Central memory CD8-positive, alpha-beta T cell (primary cell): Measurements from ENCODE around the gene GNB1.
"Not testable (repeated sequence)": the region's sequence is repeated elsewhere in the genome, so short reads cannot be mapped to it uniquely, and the experiment has no call there.

Experiments used
- ATAC-seq: fragments of 150-1000 bp; cut with Tn5 transposase; replicated peaks from 2 replicates; pipeline ENCODE4 v1.10.0; 2022; ENCODE audit warnings: mild to moderate bottlenecking, moderate FRiP score, moderate number of reproducible peaks; ENCODE audit not compliant: poor library complexity, severe bottlenecking; ENCODE audit errors: extremely low read depth
- DNase-seq, 2 donors: peaks; one replicate each; pipeline ENCODE4 v3.0.0; 2021; ENCODE audit warnings: low spot score in 2 of 2
- H3K27ac Mint-ChIP-seq: one replicate; pipeline ENCODE4 v1.8.0; 2022; ENCODE audit warnings: low read depth, mild to moderate bottlenecking, moderate library complexity, mixed read lengths
- H3K27me3 Mint-ChIP-seq: one replicate; pipeline ENCODE4 v1.8.0; 2022; ENCODE audit warnings: mixed read lengths
- H3K36me3 Mint-ChIP-seq: one replicate; pipeline ENCODE4 v1.8.0; 2022; ENCODE audit warnings: mild to moderate bottlenecking, moderate library complexity, mixed read lengths; ENCODE audit not compliant: insufficient read depth
- H3K4me1 Mint-ChIP-seq: one replicate; pipeline ENCODE4 v1.8.0; 2022; ENCODE audit warnings: mixed read lengths
- H3K4me3 Mint-ChIP-seq: one replicate; pipeline ENCODE4 v1.8.0; 2022; ENCODE audit warnings: mild to moderate bottlenecking, moderate library complexity, mixed read lengths
- H3K9me3 Mint-ChIP-seq: one replicate; pipeline ENCODE4 v1.8.0; 2022; ENCODE audit warnings: mixed read lengths

The GNB1 gene

GRCh38 chr1:1755852-1756251, 135.0 kb downstream of the GNB1 start:
- no peaks in the 10 kb centered on the region for H3K27me3 Mint-ChIP-seq
- ATAC-seq: no peak
- peaks cover 15% of the 10 kb centered on the region for H3K36me3 Mint-ChIP-seq
- H3K27ac Mint-ChIP-seq: no peak overlapping the region
- no peak overlapping the region for H3K4me3 Mint-ChIP-seq
- H3K4me1 Mint-ChIP-seq: no peaks in the 10 kb centered on the region
- no peak for DNase-seq
- no peaks in the 10 kb centered on the region for H3K9me3 Mint-ChIP-seq

DNA sequence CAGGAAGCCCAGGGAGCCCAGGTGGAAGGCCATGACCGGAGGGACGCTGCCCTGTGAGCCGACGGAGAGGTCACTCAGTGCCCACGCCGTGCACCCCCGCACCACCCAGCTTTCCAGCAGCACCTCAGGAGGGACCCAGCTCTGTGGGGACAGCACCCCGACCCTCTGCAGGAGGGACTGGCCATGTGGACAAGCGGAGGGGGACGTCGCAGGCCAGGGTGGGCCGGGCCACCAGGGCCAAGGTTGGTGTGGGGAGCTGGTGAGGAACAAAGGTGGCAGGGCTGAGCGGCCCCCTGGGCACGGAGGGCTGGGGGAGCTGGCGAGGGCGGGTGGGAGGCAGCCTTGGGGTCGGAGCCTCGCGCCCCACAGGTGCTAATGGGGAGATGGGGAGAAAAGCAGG, 135.5 kb downstream of the GNB1 start:
- Mint-ChIP-seq H3K9me3 (no peaks in the 10 kb centered on the region), H3K4me3 (no peak overlapping the region), H3K27ac (no peak overlapping the region), H3K4me1 (no peaks in the 10 kb centered on the region), H3K27me3 (no peaks in the 10 kb centered on the region), H3K36me3 (peaks cover 12% of the 10 kb centered on the region)
- ATAC-seq (no peak), DNase-seq (no peak)

- no peaks in the 10 kb centered on the region for H3K9me3 Mint-ChIP-seq
- no peak overlapping the region for H3K4me3 Mint-ChIP-seq
- no peaks in the 10 kb centered on the region for H3K27me3 Mint-ChIP-seq
- no peak overlapping the region for H3K27ac Mint-ChIP-seq
- H3K36me3 Mint-ChIP-seq: peaks cover 7% of the 10 kb centered on the region
- H3K4me1 Mint-ChIP-seq: peaks cover 4% of the 10 kb centered on the region
- ATAC-seq (no peak), DNase-seq (no peak)
Measured at GRCh38 chr1:1754051-1754815, 136.7 kb downstream of the GNB1 start.

- Mint-ChIP-seq H3K4me3 (no peak overlapping the region), H3K27me3 (no peaks in the 10 kb centered on the region), H3K27ac (no peak overlapping the region), H3K4me1 (peaks cover 5% of the 10 kb centered on the region), H3K36me3 (peaks cover 5% of the 10 kb centered on the region), H3K9me3 (no peaks in the 10 kb centered on the region)
- DNase-seq (no peak), ATAC-seq (no peak)
Measured at GRCh38 chr1:1753607-1754005, 137.3 kb downstream of the GNB1 start.

DNA sequence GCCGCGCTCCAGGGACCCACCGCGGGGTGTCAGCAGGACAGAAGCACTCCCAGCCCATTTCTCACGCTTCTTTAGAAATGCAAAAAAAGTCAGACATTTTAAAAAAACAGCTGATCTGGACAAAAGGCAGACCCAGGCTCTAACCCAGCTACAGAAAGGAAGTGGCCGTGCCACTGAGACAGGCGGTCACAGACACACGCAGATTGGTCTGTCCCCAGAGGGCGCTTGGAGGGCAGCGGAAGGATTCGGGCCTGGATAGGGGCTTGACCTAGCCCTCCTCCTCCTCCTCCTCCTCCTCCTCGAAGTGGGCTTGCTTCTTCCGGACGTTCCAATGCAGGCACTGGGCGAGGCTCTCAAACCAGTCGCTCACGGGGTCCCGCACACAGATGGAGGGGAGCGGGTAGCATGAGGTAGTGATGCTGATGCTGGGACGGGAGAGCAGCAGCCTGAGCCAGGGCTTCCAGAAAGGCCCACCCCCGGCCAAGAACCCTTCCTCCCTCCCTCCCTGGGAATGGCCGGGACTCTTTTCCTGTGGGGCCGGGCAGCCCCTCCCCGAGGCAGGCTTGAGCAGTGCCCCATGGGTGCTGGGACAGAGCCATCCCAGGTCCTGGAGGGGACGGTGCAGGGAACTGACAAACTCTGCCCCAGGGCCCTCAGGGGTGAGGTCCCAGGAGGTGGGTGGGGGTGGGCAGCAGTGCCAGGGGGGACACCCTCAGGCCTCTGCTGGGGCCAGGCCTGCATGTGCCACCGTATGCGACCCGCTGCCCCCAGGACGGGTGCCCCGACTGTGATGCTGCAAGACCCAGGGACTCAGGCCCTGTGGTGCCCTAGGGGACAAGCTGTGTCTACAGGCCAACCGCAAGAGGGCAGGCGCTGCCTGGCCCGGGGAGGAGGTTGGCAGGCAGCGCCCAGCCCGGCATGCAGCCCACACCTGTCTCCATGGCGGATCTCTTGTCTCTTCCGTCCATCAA, 138.0 kb downstream of the GNB1 start:
- DNase-seq (no peak), ATAC-seq (no peak)
- Mint-ChIP-seq H3K9me3 (no peaks in the 10 kb centered on the region), H3K4me1 (peaks cover 5% of the 10 kb centered on the region), H3K4me3 (no peak overlapping the region), H3K27ac (no peak overlapping the region), H3K36me3 (peaks cover 5% of the 10 kb centered on the region), H3K27me3 (no peaks in the 10 kb centered on the region)

- no peak overlapping the region for H3K27ac Mint-ChIP-seq
- H3K27me3 Mint-ChIP-seq: no peaks in the 10 kb centered on the region
- peaks cover 5% of the 10 kb centered on the region for H3K4me1 Mint-ChIP-seq
- H3K36me3 Mint-ChIP-seq: peaks cover 3% of the 10 kb centered on the region
- H3K4me3 Mint-ChIP-seq: no peak overlapping the region
- ATAC-seq: no peak
- no peak for DNase-seq
- no peaks in the 10 kb centered on the region for H3K9me3 Mint-ChIP-seq
Measured at GRCh38 chr1:1752190-1752589, 138.7 kb downstream of the GNB1 start.

DNA sequence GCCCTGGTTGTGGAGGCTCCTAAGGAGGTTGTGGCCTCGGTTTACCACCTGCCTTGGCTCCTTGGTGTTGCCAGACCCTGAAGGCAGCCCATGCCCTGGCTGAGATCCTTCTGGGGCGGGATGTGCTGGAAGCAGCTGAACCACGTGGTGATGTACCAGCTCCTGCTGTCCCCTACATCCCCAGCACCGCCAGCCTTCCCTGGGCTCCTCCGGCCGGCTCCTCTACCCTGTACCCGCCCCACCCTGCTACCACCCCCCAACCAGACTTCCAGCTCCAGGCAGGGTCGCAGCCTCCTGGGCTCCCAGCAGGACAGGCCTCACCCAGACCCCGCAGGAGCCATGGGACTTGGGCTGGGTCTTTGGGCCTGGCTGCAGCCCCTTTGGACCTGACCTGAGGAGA, 140.9 kb downstream of the GNB1 start:
- not testable (repeated sequence) for DNase-seq, H3K27ac Mint-ChIP-seq, H3K27me3 Mint-ChIP-seq, H3K4me1 Mint-ChIP-seq, H3K9me3 Mint-ChIP-seq, ATAC-seq, H3K4me3 Mint-ChIP-seq, H3K36me3 Mint-ChIP-seq

DNA sequence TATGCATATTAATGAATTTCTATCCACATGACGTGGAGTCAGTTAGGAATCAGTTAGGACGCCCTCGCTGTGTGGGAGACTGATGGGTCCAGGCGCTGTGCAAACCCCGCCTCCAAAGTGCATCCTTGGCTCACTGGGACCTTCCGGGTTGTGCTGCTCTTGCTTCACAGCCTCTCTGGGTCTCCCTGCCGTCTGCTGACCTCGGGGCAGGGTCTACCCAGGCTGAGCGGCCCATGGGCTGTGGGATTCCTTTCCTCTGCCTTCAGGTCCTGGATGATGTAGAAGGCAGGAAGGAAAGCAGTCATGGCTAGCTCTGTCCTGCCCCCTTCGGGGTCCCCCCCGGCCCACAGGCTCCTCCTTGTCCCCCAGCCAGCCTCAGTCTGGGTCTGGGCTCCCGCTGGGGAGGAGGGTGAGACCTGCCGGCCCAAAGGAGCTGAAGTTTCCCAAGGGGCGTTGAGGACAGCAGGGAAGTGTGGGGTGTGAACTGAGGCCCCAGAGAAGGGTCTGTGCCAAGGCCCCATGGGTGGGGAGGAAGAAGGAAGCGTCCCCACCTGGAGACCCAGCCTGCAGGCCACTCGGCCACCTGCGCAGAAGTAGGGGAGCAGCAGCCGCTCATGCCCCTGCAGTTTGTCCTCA, 142.1 kb downstream of the GNB1 start:
- H3K4me1 Mint-ChIP-seq: peaks cover 5% of the 10 kb centered on the region
- H3K27ac Mint-ChIP-seq: no peak overlapping the region
- H3K27me3 Mint-ChIP-seq: no peaks in the 10 kb centered on the region
- H3K4me3 Mint-ChIP-seq: peak overlapping the region; percentile 29
- H3K36me3 Mint-ChIP-seq: peaks cover 5% of the 10 kb centered on the region
- no peak for ATAC-seq
- no peaks in the 10 kb centered on the region for H3K9me3 Mint-ChIP-seq
- no peak for DNase-seq

GRCh38 chr1:1746566-1746909, 144.3 kb downstream of the GNB1 start:
- Mint-ChIP-seq H3K27ac (peak overlapping the region; percentile 92), H3K4me3 (peak overlapping the region; percentile 65), H3K36me3 (peaks cover 15% of the 10 kb centered on the region)
- H3K27me3 Mint-ChIP-seq, DNase-seq, H3K4me1 Mint-ChIP-seq, H3K9me3 Mint-ChIP-seq: not testable (repeated sequence)
- peak; percentile 80 for ATAC-seq

DNA sequence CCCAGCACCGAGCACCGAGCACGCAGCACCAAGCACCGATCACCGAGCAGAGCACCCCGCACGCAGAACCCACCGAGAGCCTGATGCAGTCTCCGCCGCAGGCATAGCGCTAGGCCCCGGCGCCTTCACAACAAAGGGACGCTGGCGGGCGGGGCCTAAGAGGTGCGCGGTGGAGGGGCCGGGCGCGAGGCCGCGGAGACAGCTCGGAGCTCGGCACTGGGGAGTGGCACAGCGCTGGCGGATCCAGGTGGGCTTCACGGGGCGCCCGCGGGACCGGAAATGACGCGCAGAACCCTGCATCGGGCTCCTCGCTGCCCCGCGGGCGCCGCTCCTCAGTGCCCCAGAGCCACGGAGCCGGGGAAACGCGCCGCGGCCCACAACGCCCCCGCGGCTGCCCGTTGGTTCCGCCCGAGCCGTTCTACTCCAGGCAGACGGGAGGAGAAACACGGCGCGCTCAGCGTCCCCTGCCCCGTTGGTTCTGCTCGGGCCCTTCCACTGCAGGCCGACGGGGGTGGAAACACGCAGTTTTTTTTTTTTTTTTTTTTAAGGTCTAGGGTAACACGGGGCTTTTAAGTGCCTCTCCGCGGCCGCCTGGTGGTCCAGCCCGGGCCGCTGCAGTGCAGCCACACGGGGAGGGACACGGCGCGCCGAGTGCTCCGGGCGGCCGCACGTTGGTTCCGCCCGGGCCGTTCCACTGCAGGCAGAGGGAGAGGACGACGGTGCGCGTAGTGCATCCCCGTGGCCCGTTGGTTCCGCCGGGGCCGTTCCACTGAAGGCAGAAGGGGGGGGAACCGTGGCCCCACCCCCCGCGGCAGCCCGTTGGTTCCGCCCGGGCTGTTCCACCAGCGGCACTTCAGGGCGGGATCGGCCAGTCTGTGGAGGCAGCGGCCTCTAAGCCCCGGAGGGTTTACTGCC, 145.0 kb downstream of the GNB1 start:
- H3K36me3 Mint-ChIP-seq: peaks cover 15% of the 10 kb centered on the region
- not testable (repeated sequence) for H3K9me3 Mint-ChIP-seq, H3K4me1 Mint-ChIP-seq, H3K27me3 Mint-ChIP-seq
- ATAC-seq (peak; percentile 74), DNase-seq (peak; percentile 68 to 94)
- peak overlapping the region; percentile 87 for H3K27ac Mint-ChIP-seq
- H3K4me3 Mint-ChIP-seq: peak overlapping the region; percentile 65

DNA sequence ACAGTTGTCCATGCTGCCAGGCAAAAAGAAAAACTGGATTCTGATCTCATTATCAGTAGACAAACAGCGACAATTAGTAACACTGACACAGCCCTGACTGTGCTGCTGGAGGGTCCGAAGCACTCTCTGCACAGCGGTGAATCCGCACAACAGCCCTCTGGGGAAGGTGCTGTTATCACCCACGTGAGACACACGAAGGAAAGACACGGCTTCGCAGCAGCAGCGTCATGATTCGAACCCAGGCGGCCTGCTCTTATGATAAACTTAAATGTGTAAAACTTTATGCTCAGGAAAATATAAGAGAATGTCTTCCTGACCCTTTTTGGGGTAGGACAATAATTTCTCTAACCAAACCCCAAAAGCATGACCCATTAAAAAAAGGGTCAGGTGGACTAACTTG, 148.4 kb downstream of the GNB1 start:
- not testable (repeated sequence) for H3K4me1 Mint-ChIP-seq, H3K4me3 Mint-ChIP-seq, ATAC-seq, DNase-seq, H3K27me3 Mint-ChIP-seq, H3K27ac Mint-ChIP-seq, H3K9me3 Mint-ChIP-seq
- H3K36me3 Mint-ChIP-seq: peaks cover 24% of the 10 kb centered on the region

- not testable (repeated sequence) for H3K4me3 Mint-ChIP-seq, H3K27me3 Mint-ChIP-seq, H3K4me1 Mint-ChIP-seq, H3K27ac Mint-ChIP-seq, DNase-seq, ATAC-seq, H3K9me3 Mint-ChIP-seq
- H3K36me3 Mint-ChIP-seq: peaks cover 28% of the 10 kb centered on the region
Measured at GRCh38 chr1:1741013-1741412, 149.9 kb downstream of the GNB1 start.
